Erythroblast (primary cell): Measurements from ENCODE around the gene HELB.

Source experiments
- GATA1 ChIP-seq: IDR thresholded peaks from 2 replicates; pipeline ENCODE4 v1.6.1; 2011; ENCODE audit warnings: low read depth, mild to moderate bottlenecking, control low read depth, low read length, moderate library complexity
- POLR2A ChIP-seq: IDR thresholded peaks from 2 replicates; pipeline ENCODE4 v1.6.1; 2011; ENCODE audit warnings: mild to moderate bottlenecking, low read length

- TF ChIP-seq POLR2A (no peak), GATA1 (no peak)
Observed at GRCh38 chr12:66287275-66287674, 15.0 kb upstream of the HELB start.
